Activated CD4-positive, alpha-beta T cell treated with anti-CD3 and anti-CD28 coated beads, Interleukin-2, Interleukin-6, amounts not matched to agents 100 ng/mL and 50 ng/mL, durations not matched to agents 16 hours and 8 hours (primary cell): Measurements from ENCODE around the gene ENPEP.
"Not testable (repeated sequence)": the region's sequence is repeated elsewhere in the genome, so short reads cannot be mapped to it uniquely, and the experiment has no call there.

Experiments used
- DNase-seq: peaks from one replicate; pipeline ENCODE4 v3.0.0-alpha.2; 2020

The ENPEP gene

GRCh38 chr4:110527156-110527555 lies 51.2 kb downstream of the ENPEP start:
- DNase-seq: peak; percentile 64

DNA sequence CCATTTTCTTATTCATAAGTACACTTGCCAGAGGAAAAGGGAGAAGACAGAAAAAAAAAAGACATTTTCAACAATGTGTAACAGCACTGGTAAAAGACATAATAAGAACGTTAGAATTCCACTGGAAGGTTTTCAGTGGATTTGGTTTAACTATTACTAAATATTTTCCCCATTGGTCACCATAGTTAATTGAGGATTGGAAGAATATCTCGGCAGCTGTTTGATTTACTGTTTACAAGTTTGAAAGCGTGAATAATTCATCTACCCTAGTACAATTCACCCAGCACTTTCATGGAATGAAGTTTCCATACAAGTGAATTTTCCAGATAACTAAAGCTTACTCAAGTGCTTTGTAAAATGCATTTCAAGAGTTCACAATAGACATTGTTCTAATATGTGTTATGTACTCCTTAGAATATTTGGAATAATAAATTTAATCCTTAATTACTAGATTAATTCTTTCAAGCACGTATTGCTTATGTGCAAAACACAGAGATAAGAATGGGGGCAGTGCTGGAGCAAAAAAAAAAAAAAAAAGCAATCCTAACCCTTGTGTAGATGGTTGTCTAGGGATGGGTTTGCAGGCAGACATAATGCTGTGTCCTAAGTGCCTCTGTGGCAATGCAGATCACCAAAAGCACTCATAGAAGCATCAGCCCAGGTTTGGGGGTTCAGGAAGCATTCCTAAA lies 57.1 kb downstream of the ENPEP start:
- no peak for DNase-seq

DNA sequence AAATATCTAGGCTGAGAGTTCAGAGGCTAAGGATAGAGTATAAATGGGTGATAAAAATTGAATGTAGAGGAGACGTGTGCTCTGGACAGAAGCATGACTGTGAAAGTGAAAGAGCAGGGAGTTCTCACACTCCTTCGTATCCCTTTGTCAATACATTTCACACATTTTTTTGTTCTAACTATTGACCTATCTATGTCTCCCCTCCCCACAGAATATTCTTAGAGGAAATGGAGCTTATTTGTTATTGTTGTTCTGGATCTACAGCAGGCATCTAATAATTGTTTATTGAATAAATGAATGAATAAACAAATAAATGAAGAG lies 57.6 kb downstream of the ENPEP start:
- no peak for DNase-seq

GRCh38 chr4:110533940-110534339 lies 58.0 kb downstream of the ENPEP start:
- DNase-seq: no peak

- DNase-seq: no peak
These were observed 64.6 kb downstream of the ENPEP start for GRCh38 chr4:110540581-110540980.

- no peak for DNase-seq
These were observed 65.1 kb downstream of the ENPEP start for GRCh38 chr4:110540982-110541451.

DNA sequence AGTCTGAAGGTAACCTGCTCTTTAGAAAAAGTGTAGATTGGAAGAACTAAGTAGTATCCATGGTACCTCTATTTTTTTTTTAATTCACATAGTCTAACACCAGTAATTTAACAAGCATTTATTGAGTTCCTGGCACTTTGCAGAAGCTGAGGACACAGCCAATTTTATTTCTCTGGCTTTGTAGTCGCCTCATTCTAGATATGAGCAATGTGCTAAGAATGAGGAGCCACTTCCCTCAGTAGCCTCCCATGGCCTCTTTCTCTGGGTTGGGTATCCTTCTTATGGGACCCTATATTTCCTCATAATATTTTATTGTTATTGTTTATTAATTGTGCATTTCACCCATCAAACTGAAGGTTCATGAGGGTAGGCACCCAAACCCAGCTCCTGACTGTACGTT lies 67.6 kb downstream of the ENPEP start:
- no peak for DNase-seq

DNA sequence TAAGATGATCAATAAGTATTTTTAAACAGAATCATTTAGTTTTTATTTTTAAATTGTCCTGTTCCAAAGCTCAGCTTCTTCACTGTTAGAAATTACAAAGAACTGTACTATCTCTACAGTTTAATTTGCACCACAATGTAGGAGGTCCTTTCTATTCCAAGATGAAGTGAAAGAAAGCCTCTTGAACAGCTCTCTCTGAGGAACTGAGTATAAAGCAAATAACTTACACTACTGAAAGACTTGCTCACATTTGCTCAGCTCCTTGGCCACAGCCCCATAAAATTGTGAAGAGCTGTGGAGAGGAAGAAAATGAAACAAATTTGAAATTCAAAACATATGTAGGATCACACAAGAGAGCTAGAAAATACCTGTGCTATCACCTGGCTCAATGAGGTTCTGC lies 68.6 kb downstream of the ENPEP start:
- no peak for DNase-seq

DNA sequence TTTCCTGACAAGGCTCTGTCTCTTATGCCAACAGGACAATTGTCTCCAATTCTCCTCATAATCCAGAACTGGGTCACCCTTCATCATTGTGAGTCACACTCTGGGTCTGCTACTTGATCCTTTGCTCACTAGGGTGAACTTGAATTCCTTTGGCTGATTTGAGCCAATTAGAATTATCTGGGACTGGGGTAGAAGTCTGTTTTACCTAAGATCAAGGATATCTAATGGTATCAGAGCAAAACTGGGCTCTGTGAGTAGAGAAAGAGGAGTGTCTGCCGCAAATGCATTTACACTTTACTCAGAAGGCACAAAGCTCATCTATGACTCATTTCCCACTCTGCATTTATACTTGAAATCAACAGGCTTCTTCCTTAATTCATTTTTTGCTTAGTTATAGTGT lies 74.3 kb downstream of the ENPEP start:
- no peak for DNase-seq

- no peak for DNase-seq
These were observed 77.2 kb downstream of the ENPEP start for GRCh38 chr4:110553197-110553596.

GRCh38 chr4:110567214-110567613 lies 91.3 kb downstream of the ENPEP start:
- DNase-seq: no peak

GRCh38 chr4:110576696-110577095 lies 100.7 kb downstream of the ENPEP start:
- DNase-seq: not testable (repeated sequence)

- peak; percentile 3 for DNase-seq
These were observed 110.3 kb downstream of the ENPEP start for GRCh38 chr4:110586131-110586850.

DNA sequence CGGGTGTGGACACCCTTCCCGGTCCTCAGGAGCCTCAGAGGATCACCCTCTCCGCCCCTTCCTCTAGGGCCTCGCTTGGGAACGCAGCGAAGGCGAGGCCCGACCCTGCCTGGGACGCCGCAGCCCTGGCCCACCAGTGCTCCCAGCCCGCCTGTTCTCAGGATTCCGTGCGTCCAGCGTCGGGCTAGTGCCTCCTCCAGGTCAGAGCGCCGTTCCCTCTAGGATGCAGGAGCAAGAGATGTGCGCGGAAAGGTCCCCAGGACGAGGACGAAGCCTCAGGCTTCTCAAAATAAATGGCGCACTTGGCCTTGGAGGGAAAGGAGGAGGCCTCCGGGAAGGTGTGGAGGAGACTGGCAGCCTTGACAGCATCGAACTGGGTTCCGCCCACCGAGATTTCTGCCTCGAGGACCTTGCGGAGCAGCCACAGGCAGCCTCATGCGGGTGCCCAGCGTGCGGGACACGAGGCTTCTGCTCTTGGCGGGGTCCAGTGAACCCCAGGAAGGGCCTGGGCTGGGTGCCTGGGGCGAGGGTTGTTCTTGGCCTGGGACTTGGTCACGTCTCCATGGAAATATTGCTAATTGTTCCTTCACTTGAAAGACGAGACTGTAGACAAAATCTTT lies 111.8 kb downstream of the ENPEP start:
- no peak for DNase-seq

DNA sequence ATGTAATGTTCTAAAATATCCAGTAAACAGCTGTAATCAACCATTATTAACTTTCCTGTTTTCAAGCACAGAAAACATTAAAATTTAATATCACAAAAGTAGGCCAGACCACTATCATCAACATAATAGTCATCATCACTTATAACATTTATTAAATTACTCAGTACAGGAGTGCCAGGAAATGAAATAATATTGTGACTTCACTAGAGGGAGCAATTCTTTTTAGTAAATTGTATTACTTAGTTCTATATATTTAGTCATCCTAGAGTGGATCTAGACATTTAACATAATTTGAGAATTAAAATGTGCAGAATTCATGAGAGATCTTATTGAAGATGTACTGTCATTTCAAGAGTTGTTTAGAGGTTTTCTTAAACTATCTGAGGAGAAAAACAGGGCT lies 113.3 kb downstream of the ENPEP start:
- no peak for DNase-seq

GRCh38 chr4:110595583-110595982 lies 119.6 kb downstream of the ENPEP start:
- DNase-seq: no peak

- DNase-seq: no peak
These were observed 120.5 kb downstream of the ENPEP start for GRCh38 chr4:110596431-110596830.

DNA sequence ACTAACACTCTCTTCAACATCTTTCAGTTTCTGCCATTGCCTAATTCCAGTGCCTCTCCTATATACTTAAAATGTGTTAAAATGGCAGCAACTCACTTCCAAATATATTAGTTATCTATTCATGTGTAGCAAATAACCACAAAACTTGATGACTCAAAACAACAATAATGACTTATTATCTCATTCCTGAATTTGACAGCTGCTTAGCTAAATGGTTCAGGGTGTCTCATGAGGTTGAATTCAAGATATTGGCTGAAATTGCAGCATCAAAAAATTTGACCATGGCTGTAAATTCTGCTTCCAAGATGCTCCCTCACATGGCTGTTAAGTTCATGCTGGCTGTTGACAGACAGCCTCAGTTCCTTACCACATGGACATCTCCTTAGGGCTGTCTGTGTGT lies 121.6 kb downstream of the ENPEP start:
- no peak for DNase-seq

DNA sequence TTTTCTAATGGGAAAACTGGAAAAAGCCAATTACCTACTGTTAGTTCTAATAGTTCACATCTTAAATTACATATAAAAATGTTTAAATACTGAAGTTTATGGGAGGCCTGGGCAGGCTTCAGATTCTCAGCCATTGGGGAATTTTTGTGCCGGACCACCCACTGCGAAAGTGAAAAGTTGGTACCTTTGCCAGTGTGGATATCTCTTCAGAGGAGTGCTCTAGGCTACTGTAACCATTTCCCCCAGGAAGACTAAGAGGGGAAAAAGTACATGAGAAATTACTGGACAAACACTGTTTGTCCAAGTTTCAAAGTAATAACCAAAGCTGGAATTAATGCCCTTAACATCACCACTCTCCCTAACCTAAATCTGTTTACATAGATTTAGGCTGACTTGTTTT lies 126.1 kb downstream of the ENPEP start:
- DNase-seq: no peak

- no peak for DNase-seq
These were observed 129.1 kb downstream of the ENPEP start for GRCh38 chr4:110605077-110605476.

- no peak for DNase-seq
These were observed 133.2 kb downstream of the ENPEP start for GRCh38 chr4:110609044-110609750.

- DNase-seq: no peak
These were observed 134.6 kb downstream of the ENPEP start for GRCh38 chr4:110610620-110610939.

- DNase-seq: no peak
These were observed 135.2 kb downstream of the ENPEP start for GRCh38 chr4:110610940-110611831.
